Activated T-cell treated with anti-CD3 and anti-CD28 coated beads for 48 hours (primary cell): ENCODE data around the gene ILDR1.
"Not testable (repeated sequence)": the region's sequence is repeated elsewhere in the genome, so short reads cannot be mapped to it uniquely, and the experiment has no call there.

Source experiments
- DNase-seq: peaks from one replicate; pipeline ENCODE4 v3.0.0-alpha.2; 2020; ENCODE audit warnings: low read depth

The ILDR1 gene

GRCh38 chr3:122021811-122022401 lies at the start of gene ILDR1:
Gene ILDR1, minus strand, starts transcription at chr3:122022247. Its CDS starts 170 bp downstream, at chr3:122022077.
- peak; percentile 5 for DNase-seq

- no peak for DNase-seq
These were observed 45.7 kb upstream of the ILDR1 start for GRCh38 chr3:122067588-122068240.

- DNase-seq = no peak
These were observed 45.1 kb upstream of the ILDR1 start for GRCh38 chr3:122067214-122067550.

- no peak for DNase-seq
These were observed 44.5 kb upstream of the ILDR1 start for GRCh38 chr3:122066331-122067213.

GRCh38 chr3:122064326-122064725 lies 42.3 kb upstream of the ILDR1 start:
- no peak for DNase-seq

- no peak for DNase-seq
These were observed 41.9 kb upstream of the ILDR1 start for GRCh38 chr3:122063908-122064307.

GRCh38 chr3:122060040-122060698 lies 38.1 kb upstream of the ILDR1 start:
- no peak for DNase-seq

GRCh38 chr3:122058294-122058693 lies 36.2 kb upstream of the ILDR1 start:
- no peak for DNase-seq

- no peak for DNase-seq
These were observed 35.6 kb upstream of the ILDR1 start for GRCh38 chr3:122057671-122058070.

- no peak for DNase-seq
These were observed 33.2 kb upstream of the ILDR1 start, which contains the start of gene CD86 for GRCh38 chr3:122055215-122055614. Gene CD86, plus strand, starts transcription at chr3:122055362. Its CDS starts 128 bp downstream, at chr3:122055490.

- DNase-seq = no peak
These were observed 30.9 kb upstream of the ILDR1 start for GRCh38 chr3:122052968-122053367.

GRCh38 chr3:122047773-122048172 lies 25.7 kb upstream of the ILDR1 start:
- DNase-seq = not testable (repeated sequence)

- not testable (repeated sequence) for DNase-seq
These were observed 25.2 kb upstream of the ILDR1 start for GRCh38 chr3:122047296-122047695.

- no peak for DNase-seq
These were observed 11.0 kb upstream of the ILDR1 start for GRCh38 chr3:122033023-122033422.

- DNase-seq = no peak
These were observed 10.5 kb upstream of the ILDR1 start for GRCh38 chr3:122032531-122032930.

- no peak for DNase-seq
These were observed 9.0 kb upstream of the ILDR1 start for GRCh38 chr3:122031123-122031468.

GRCh38 chr3:122030381-122031122 lies 8.5 kb upstream of the ILDR1 start:
- DNase-seq = no peak

GRCh38 chr3:122025296-122025695 lies 3.2 kb upstream of the ILDR1 start:
- no peak for DNase-seq

GRCh38 chr3:122024800-122025199 lies 2.8 kb upstream of the ILDR1 start:
- DNase-seq = no peak

- DNase-seq = no peak
These were observed 1.4 kb upstream of the ILDR1 start for GRCh38 chr3:122023335-122023910.

GRCh38 chr3:122021037-122021436 lies 1.0 kb downstream of the ILDR1 start:
- DNase-seq = no peak
